Upper lobe of left lung (tissue), 4 donors: ENCODE data around the gene TUBAL3.

Experiments used
- EP300 ChIP-seq, 4 donors: sonication (generic); formaldehyde crosslinking; IDR thresholded peaks; one replicate each; pipeline ENCODE4 v1.5.1; 2017; ENCODE audit warnings: antibody characterized with exemption in 4 of 4, control low read depth in 2 of 4
- POLR2A ChIP-seq, 4 donors: fragments of 450-650 bp; IDR thresholded peaks; one replicate each; pipeline ENCODE4 v1.5.1; 2016 to 2017; ENCODE audit warnings: antibody characterized with exemption in 4 of 4, mild to moderate bottlenecking in 2 of 4
- POLR2AphosphoS5 ChIP-seq, 2 donors: sonication (generic); formaldehyde crosslinking; IDR thresholded peaks; one replicate each; pipeline ENCODE4 v1.5.1; 2017; ENCODE audit warnings: antibody characterized with exemption in 2 of 2
- TF ChIP-seq, protein P1 (sequence below), 6 experiments: fragments of 450-650 bp in 4 of 6; fragments of 200-600 bp in 2 of 6; sonication (generic) in 2 of 6; IDR thresholded peaks; one replicate each; pipeline ENCODE4 v1.5.1; 2016 to 2019; ENCODE audit warnings: antibody characterized with exemption in 6 of 6

GRCh38 chr10:5423771-5424170 lies 19.1 kb upstream of the TUBAL3 start:
- TF ChIP-seq, protein P1, sequence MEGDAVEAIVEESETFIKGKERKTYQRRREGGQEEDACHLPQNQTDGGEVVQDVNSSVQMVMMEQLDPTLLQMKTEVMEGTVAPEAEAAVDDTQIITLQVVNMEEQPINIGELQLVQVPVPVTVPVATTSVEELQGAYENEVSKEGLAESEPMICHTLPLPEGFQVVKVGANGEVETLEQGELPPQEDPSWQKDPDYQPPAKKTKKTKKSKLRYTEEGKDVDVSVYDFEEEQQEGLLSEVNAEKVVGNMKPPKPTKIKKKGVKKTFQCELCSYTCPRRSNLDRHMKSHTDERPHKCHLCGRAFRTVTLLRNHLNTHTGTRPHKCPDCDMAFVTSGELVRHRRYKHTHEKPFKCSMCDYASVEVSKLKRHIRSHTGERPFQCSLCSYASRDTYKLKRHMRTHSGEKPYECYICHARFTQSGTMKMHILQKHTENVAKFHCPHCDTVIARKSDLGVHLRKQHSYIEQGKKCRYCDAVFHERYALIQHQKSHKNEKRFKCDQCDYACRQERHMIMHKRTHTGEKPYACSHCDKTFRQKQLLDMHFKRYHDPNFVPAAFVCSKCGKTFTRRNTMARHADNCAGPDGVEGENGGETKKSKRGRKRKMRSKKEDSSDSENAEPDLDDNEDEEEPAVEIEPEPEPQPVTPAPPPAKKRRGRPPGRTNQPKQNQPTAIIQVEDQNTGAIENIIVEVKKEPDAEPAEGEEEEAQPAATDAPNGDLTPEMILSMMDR (IDR thresholded peaks at IDR 0.05): no peak
- no peak for TF ChIP-seq POLR2A (IDR thresholded peaks at IDR 0.05)
- TF ChIP-seq POLR2AphosphoS5 (IDR thresholded peaks at IDR 0.05): no peak
- no peak for TF ChIP-seq EP300 (IDR thresholded peaks at IDR 0.05)
